Lung (tissue), 12 donors: ENCODE measurements around the gene ETV3. TPM values are rescaled to one million over a fixed set of nuclear protein-coding genes. Genes with fewer than 3 reads are reported as not detected.

Experiments
- ATAC-seq: fragments of 200-7000 bp; cut with Tn5 transposase; one replicate; pipeline ENCODE4 v1.9.1; 2020; ENCODE audit warnings: moderate number of reproducible peaks; ENCODE audit not compliant: insufficient read depth, low FRiP score
- DNase-seq, 3 donors: peaks; one replicate each; pipeline ENCODE4 v3.0.0-alpha.2; 2013 to 2017
- H3K27ac ChIP-seq, 2 donors: one replicate each; pipeline ENCODE4 v1.5.1; 2013; ENCODE audit warnings: mild to moderate bottlenecking in 2 of 2, moderate library complexity in 2 of 2, control low read depth in 1 of 2, inconsistent platforms in 1 of 2, low read depth in 1 of 2, low read length in 1 of 2
- H3K27me3 ChIP-seq, 3 donors: one replicate each; pipeline ENCODE4 v1.5.1; 2013; ENCODE audit warnings: low read length in 2 of 3; ENCODE audit not compliant: control insufficient read depth in 3 of 3, insufficient read depth in 3 of 3
- H3K36me3 ChIP-seq, 4 donors: one replicate each; pipeline ENCODE4 v1.5.1; 2013; ENCODE audit warnings: low read length in 4 of 4, mild to moderate bottlenecking in 1 of 4, moderate library complexity in 1 of 4; ENCODE audit not compliant: control insufficient read depth in 4 of 4, insufficient read depth in 4 of 4
- H3K4me1 ChIP-seq, 5 donors: one replicate each; pipeline ENCODE4 v1.5.1; 2013; ENCODE audit warnings: low read length in 5 of 5, mild to moderate bottlenecking in 2 of 5, moderate library complexity in 1 of 5; ENCODE audit not compliant: control insufficient read depth in 5 of 5, insufficient read depth in 5 of 5
- H3K4me3 ChIP-seq: one replicate; pipeline ENCODE4 v1.5.1; 2013; ENCODE audit warnings: mild to moderate bottlenecking, control low read depth, moderate library complexity
- H3K9ac ChIP-seq, 2 donors: one replicate each; pipeline ENCODE4 v1.5.1; 2013; ENCODE audit warnings: low read length in 2 of 2, control low read depth in 1 of 2; ENCODE audit not compliant: insufficient read depth in 1 of 2
- H3K9me3 ChIP-seq, 4 donors: one replicate each; pipeline ENCODE4 v1.5.1; 2013; ENCODE audit warnings: low read length in 3 of 4, mild to moderate bottlenecking in 1 of 4, moderate library complexity in 1 of 4; ENCODE audit not compliant: control insufficient read depth in 4 of 4, insufficient read depth in 3 of 4
- WGBS, 2 donors: extraction: QIAGEN DNeasy Blood & Tissue Kit; methylation state at CpG; one replicate each; pipeline ENCODE4 v1.1.7; 2013; 5-methylcytosine and 5-hydroxymethylcytosine counted together
- polyA plus RNA-seq, 2 donors: library from polyadenylated mRNA; stranded (reverse); fragments of 200-250 nt; gene quantifications; one replicate each; pipeline ENCODE4 v1.2.1, GENCODE V29; 2013
- total RNA-seq, 2 donors: library from RNA; depleted of rRNA in 1 of 2; stranded (reverse); fragments of >200 nt in 1 of 2; gene quantifications; one replicate each; pipeline ENCODE4 v1.2.1, GENCODE V29; 2014 to 2021
- TF ChIP-seq, protein P1 (sequence below): IDR thresholded peaks from 2 replicates; pipeline ENCODE4 v1.5.1; 2012; ENCODE audit warnings: mild to moderate bottlenecking; ENCODE audit errors: control extremely low read depth, extremely low read depth
- donor health status: control.
- donor health status: control.
- donor health status: Bipolar disorder and iron deficiency.
- donor health status: healthy.
- donor health status: DM: yes; HTN: yes; CAD: no.

Gene ETV3
- total and polyA plus RNA-seq, 4 donors = 7.9 to 31.5 (median 19.3) TPM

DNA sequence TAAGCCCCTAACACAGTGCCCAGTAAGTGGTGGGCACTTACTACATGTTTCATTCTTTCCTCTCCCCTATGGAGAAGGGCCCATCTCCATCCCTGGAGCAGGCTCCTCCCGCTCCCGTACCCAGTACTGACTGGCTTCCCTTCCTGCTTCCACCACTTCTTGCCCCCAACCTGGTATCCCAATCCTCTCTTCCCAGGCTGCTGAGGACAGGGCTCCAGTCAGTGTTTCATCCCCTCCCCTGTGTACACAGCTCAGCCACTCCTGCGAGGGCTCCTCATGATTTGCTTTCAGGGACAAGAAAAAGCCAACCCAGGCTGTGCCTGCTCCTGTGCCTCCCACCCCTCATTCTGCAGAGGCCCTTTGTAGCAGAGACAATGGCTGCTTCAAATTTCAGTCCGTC is 20.8 kb upstream of the ETV3 start:
- no peak for DNase-seq
- peaks cover 0 to 2% (median 0%) of the 10 kb centered on the region in 3 donors for H3K27me3 ChIP-seq
- TF ChIP-seq, protein P1, sequence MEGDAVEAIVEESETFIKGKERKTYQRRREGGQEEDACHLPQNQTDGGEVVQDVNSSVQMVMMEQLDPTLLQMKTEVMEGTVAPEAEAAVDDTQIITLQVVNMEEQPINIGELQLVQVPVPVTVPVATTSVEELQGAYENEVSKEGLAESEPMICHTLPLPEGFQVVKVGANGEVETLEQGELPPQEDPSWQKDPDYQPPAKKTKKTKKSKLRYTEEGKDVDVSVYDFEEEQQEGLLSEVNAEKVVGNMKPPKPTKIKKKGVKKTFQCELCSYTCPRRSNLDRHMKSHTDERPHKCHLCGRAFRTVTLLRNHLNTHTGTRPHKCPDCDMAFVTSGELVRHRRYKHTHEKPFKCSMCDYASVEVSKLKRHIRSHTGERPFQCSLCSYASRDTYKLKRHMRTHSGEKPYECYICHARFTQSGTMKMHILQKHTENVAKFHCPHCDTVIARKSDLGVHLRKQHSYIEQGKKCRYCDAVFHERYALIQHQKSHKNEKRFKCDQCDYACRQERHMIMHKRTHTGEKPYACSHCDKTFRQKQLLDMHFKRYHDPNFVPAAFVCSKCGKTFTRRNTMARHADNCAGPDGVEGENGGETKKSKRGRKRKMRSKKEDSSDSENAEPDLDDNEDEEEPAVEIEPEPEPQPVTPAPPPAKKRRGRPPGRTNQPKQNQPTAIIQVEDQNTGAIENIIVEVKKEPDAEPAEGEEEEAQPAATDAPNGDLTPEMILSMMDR = no peak
- H3K36me3 ChIP-seq = no peaks in the 10 kb centered on the region
- peaks cover 5 to 14% (median 12%) of the 10 kb centered on the region in 5 donors for H3K4me1 ChIP-seq
- no peaks in the 10 kb centered on the region for H3K9me3 ChIP-seq
- H3K9ac ChIP-seq = no peak overlapping the region
- WGBS, 2 donors = 66 to 82% methylated on average over 4 of the region's 4 CpGs
- no peak for ATAC-seq
- H3K4me3 ChIP-seq = no peak overlapping the region
- H3K27ac ChIP-seq = no peak overlapping the region

DNA sequence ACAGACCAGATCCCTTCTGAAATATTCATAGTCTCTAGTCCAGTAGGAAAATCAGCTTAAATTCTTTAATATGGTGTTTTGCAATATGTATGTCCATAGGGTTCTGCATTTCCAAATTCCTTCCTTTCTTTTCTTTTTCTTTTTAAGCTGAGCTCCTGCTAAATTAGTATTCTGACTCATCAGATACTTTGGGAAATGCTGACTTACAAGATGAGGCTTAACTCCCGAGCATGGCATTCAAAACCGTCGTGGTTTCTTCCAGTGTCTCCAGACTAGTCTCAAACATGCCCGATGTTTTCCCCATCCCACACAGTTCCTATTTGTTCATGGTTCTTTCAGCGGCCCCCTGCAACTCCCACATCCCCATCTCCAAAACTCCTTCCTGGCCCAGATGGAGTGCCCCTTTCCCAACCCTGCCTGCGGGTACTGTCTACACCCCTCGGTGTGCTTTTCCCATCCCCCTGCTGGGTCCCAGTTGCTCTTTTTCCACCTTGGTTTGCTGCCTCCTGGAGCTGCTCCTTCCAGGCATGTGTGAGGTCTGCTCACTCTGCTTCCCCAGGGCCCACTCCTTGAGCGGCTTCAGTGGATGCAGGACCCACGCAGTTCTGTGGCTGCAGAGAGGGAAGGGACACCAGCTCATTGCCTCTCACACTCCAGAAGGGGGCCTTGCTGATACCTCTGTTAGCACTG is 19.5 kb upstream of the ETV3 start:
- Histone ChIP-seq H3K9me3 (no peaks in the 10 kb centered on the region), H3K27ac (no peak overlapping the region), H3K4me3 (no peak overlapping the region), H3K27me3 (peaks cover 0 to 2% (median 0%) of the 10 kb centered on the region in 3 donors), H3K9ac (no peak overlapping the region), H3K4me1 (peaks cover 5 to 19% (median 13%) of the 10 kb centered on the region in 5 donors), H3K36me3 (no peaks in the 10 kb centered on the region)
- ATAC-seq (no peak), DNase-seq (no peak)
- 77 to 83% methylated on average over 9 of the region's 9 CpGs for WGBS, 2 donors
- TF ChIP-seq, protein P1 = no peak

DNA sequence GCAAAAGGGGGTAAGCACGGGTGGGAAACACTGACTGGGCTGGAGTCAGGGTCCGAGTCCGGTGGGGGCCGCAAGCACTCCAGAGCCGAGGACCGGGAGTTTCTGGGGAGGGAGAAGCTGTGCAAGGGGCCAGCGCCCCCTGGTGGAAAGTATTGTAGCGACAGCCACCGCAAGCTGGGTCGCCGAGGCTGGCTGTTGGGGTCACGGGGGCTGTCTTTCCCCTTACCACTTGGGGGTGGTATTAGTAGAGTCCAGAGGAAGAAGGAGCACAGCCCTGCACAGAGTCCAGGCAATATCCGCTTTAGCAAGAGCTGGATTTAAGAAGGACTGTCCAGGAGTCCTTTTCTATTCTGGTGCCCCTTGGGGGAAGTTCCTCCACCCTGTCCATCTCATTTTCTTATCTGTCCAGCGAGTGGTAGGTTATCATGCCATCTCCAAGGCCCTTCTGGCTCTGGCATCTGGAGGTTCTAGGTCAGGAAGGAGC is 17.9 kb upstream of the ETV3 start:
- TF ChIP-seq, protein P1 = peak; percentile 96
- no peaks in the 10 kb centered on the region for H3K9me3 ChIP-seq
- no peaks in the 10 kb centered on the region for H3K36me3 ChIP-seq
- peak; percentile 76 to 79 (median 77) for DNase-seq
- H3K9ac ChIP-seq = no peak overlapping the region
- H3K4me1 ChIP-seq = peaks cover 5 to 19% (median 13%) of the 10 kb centered on the region in 5 donors
- 3 to 4% methylated on average over 14 of the region's 14 CpGs for WGBS, 2 donors
- peaks cover 0 to 2% (median 0%) of the 10 kb centered on the region in 3 donors for H3K27me3 ChIP-seq
- ATAC-seq = peak; percentile 78
- no peak overlapping the region for H3K27ac ChIP-seq
- H3K4me3 ChIP-seq = no peak overlapping the region
